Stomach (tissue), 9 donors: ENCODE measurements around the gene ACAD11. TPM values are rescaled to one million over a fixed set of nuclear protein-coding genes. Genes with fewer than 3 reads are reported as not detected.

ENCODE experiments used
- DNase-seq, 2 donors: peaks; one replicate each; pipeline versions ENCODE4 v3.0.0 to v3.0.0-alpha.2; 2013 to 2019
- H3K27ac ChIP-seq, 5 donors: fragments of 200-600 bp in 4 of 5; sonication (generic) in 4 of 5; one replicate each; pipeline ENCODE4 v1.5.1; 2013 to 2019; ENCODE audit warnings: mild to moderate bottlenecking in 1 of 5, moderate library complexity in 1 of 5
- H3K27me3 ChIP-seq, 3 donors: fragments of 200-600 bp; sonication (generic); one replicate each; pipeline ENCODE4 v1.5.1; 2017 to 2019; ENCODE audit warnings: mixed run types in 1 of 3
- H3K36me3 ChIP-seq, 4 donors: fragments of 200-600 bp; sonication (generic); 1 replicate in 3 of 4; 2 replicates in 1 of 4; pipeline ENCODE4 v1.5.1; 2016 to 2019
- H3K4me1 ChIP-seq, 4 donors: fragments of 200-600 bp; sonication (generic); one replicate each; pipeline ENCODE4 v1.5.1; 2016 to 2019
- H3K4me3 ChIP-seq, 4 donors: fragments of 200-600 bp; sonication (generic) in 3 of 4; one replicate each; pipeline ENCODE4 v1.5.1; 2016 to 2019; ENCODE audit warnings: mild to moderate bottlenecking in 1 of 4
- H3K9me3 ChIP-seq, 4 donors: fragments of 200-600 bp; sonication (generic); one replicate each; pipeline ENCODE4 v1.5.1; 2016 to 2019
- CTCF ChIP-seq, 7 experiments: fragments of 450-650 bp in 4 of 7; fragments of 200-600 bp in 3 of 7; sonication (generic) in 3 of 7; IDR thresholded peaks; one replicate each; pipeline ENCODE4 v1.5.1; 2016 to 2019; ENCODE audit warnings: antibody characterized with exemption in 7 of 7, control low read depth in 2 of 7, mild to moderate bottlenecking in 1 of 7
- EP300 ChIP-seq: sonication (generic); formaldehyde crosslinking; IDR thresholded peaks from one replicate; pipeline ENCODE4 v1.6.1; 2017; ENCODE audit warnings: antibody characterized with exemption
- POLR2A ChIP-seq, 4 donors: fragments of 450-650 bp; IDR thresholded peaks; one replicate each; pipeline ENCODE4 v1.6.1; 2016; ENCODE audit warnings: antibody characterized with exemption in 4 of 4, control low read depth in 2 of 4, mild to moderate bottlenecking in 1 of 4, moderate library complexity in 1 of 4
- POLR2AphosphoS5 ChIP-seq, 3 donors: sonication (generic); formaldehyde crosslinking; IDR thresholded peaks; one replicate each; pipeline ENCODE4 v1.6.1; 2016; ENCODE audit warnings: antibody characterized with exemption in 3 of 3
- WGBS, 5 donors: extraction: QIAGEN DNeasy Blood & Tissue Kit in 3 of 5; methylation state at CpG; one replicate each; pipeline versions ENCODE4 v1.1.5 to v1.1.7; 2013 to 2018; 5-methylcytosine and 5-hydroxymethylcytosine counted together
- intact Hi-C: fragments of 100-400 bp; cut with DNase I; formaldehyde crosslinking; loops from one replicate; pipeline ENCODE4 v1.15.1; 2023; ENCODE audit warnings: low total_unique reads
- polyA plus RNA-seq, 3 donors: library from polyadenylated mRNA; stranded (reverse); fragments of 200-250 nt; gene quantifications; one replicate each; pipeline ENCODE4 v1.2.3, GENCODE V29; 2013
- total RNA-seq, 5 donors: library from RNA; depleted of rRNA; stranded (reverse); fragments of >200 nt; gene quantifications; one replicate each; pipeline versions ENCODE4 v1.1.0 to v1.2.3, GENCODE V29; 2014 to 2016
- donor health status: healthy with polysubstance abuse.
- donor health status: Bipolar disorder and iron deficiency.
- donor health status: healthy.

Gene ACAD11
- total and polyA plus RNA-seq, 8 donors, result 2.6 to 137 (median 26.2) TPM

DNA sequence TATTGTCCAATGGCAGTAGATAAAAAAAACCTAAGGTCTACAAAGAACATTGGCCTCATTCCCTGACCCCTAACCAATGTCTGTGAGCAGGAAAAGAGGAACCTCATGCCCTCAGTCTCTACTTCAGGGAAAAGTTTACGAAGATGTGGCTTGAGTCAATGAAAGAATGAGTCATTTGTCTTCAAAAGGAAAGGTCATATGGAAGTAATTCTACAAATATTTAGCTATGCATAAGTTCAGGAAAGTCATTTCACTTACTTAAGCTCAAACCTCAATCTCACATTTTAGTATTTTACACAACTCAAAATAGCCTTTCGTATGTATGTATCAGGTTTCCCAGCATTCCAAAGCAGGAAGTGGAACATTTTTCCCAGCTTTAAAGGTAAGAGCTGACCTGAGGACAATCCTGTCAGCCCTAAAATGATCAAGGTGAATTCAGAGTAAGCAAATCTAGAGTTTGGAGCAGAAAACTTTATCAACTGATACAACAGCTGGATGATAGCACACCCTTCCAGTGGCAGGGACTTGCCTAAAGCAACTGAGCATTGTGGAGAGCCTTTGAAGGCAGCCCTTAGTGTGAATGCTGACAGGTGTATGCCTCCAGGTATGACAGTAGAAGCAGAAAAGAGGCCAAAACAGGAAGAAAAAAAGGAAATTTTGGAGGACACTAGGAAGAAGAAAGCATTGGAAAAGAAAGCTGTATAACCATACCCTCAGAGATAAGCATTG lies 116.4 kb downstream of the ACAD11 start:
- H3K27ac ChIP-seq, result peak overlapping the region in 1 of 5 donors; percentile 46
- peak in 1 of 2 donors; percentile 44 for DNase-seq
- WGBS, 5 donors, result 42 to 56% (median 47%) methylated on average over 2 of the region's 2 CpGs
- no peaks in the 10 kb centered on the region for H3K27me3 ChIP-seq
- H3K4me1 ChIP-seq, result peaks cover 0 to 17% (median 3%) of the 10 kb centered on the region in 4 donors
- H3K9me3 ChIP-seq, result no peaks in the 10 kb centered on the region
- intact Hi-C loops, result no loop called here
- TF ChIP-seq CTCF (IDR thresholded peaks at IDR 0.05) (no peak), POLR2A (IDR thresholded peaks at IDR 0.05) (no peak), POLR2AphosphoS5 (IDR thresholded peaks at IDR 0.05) (no peak), EP300 (no peak)
- H3K4me3 ChIP-seq, result no peak overlapping the region
- peaks cover 5 to 41% (median 33%) of the 10 kb centered on the region in 4 donors for H3K36me3 ChIP-seq

GRCh38 chr3:132542577-132542976 lies 117.0 kb downstream of the ACAD11 start:
- Histone ChIP-seq H3K27me3 (no peaks in the 10 kb centered on the region), H3K36me3 (peaks cover 5 to 47% (median 37%) of the 10 kb centered on the region in 4 donors), H3K9me3 (no peaks in the 10 kb centered on the region), H3K4me3 (no peak overlapping the region), H3K27ac (no peak overlapping the region), H3K4me1 (peaks cover 0 to 17% (median 3%) of the 10 kb centered on the region in 4 donors)
- DNase-seq, result no peak
- no peak for TF ChIP-seq POLR2A (IDR thresholded peaks at IDR 0.05)
- TF ChIP-seq EP300, result no peak
- no peak for TF ChIP-seq POLR2AphosphoS5 (IDR thresholded peaks at IDR 0.05)
- TF ChIP-seq CTCF (IDR thresholded peaks at IDR 0.05), result no peak
- 49 to 59% (median 51%) methylated on average over 2 of the region's 2 CpGs for WGBS, 5 donors
- intact Hi-C loops, result no loop called here

- Histone ChIP-seq H3K27ac (no peak overlapping the region), H3K27me3 (no peaks in the 10 kb centered on the region), H3K36me3 (peaks cover 5 to 67% (median 55%) of the 10 kb centered on the region in 4 donors), H3K9me3 (no peaks in the 10 kb centered on the region), H3K4me3 (no peak overlapping the region), H3K4me1 (peaks cover 0 to 21% (median 3%) of the 10 kb centered on the region in 4 donors)
- TF ChIP-seq POLR2A (IDR thresholded peaks at IDR 0.05) (no peak), CTCF (IDR thresholded peaks at IDR 0.05) (no peak), EP300 (no peak), POLR2AphosphoS5 (IDR thresholded peaks at IDR 0.05) (no peak)
- intact Hi-C loops, result loop anchor here (5.0 kb wide), 1 partner anchor 103 kb away; no protein-coding TSS in a partner anchor
- WGBS, 5 donors, result 46 to 85% (median 56%) methylated on average over 3 of the region's 3 CpGs
- no peak for DNase-seq
Observed at GRCh38 chr3:132539681-132540080, 119.9 kb downstream of the ACAD11 start.

- intact Hi-C loops, result loop anchor here (5.0 kb wide), 1 partner anchor 104 kb away; no protein-coding TSS in a partner anchor
- H3K9me3 ChIP-seq, result no peaks in the 10 kb centered on the region
- H3K4me3 ChIP-seq, result no peak overlapping the region
- no peaks in the 10 kb centered on the region for H3K27me3 ChIP-seq
- peaks cover 12 to 83% (median 71%) of the 10 kb centered on the region in 4 donors for H3K36me3 ChIP-seq
- no peak for TF ChIP-seq POLR2A (IDR thresholded peaks at IDR 0.05)
- TF ChIP-seq EP300, result no peak
- no peak for TF ChIP-seq POLR2AphosphoS5 (IDR thresholded peaks at IDR 0.05)
- no peak for TF ChIP-seq CTCF (IDR thresholded peaks at IDR 0.05)
- peaks cover 0 to 16% (median 1%) of the 10 kb centered on the region in 4 donors for H3K4me1 ChIP-seq
- 33 to 59% (median 43%) methylated on average over 5 of the region's 5 CpGs for WGBS, 5 donors
- H3K27ac ChIP-seq, result no peak overlapping the region
- DNase-seq, result peak in 1 of 2 donors; percentile 39
Observed at GRCh38 chr3:132538072-132538471, 121.5 kb downstream of the ACAD11 start.
